Muscle of arm (tissue), 12 donors: Measurements from ENCODE around the gene VKORC1. TPM values are rescaled to one million over a fixed set of nuclear protein-coding genes. Genes with fewer than 3 reads are reported as not detected.
A peak's percentile ranks its signal among the peaks of the same experiment; 100 is the strongest.
"Not testable (repeated sequence)": the region's sequence is repeated elsewhere in the genome, so short reads cannot be mapped to it uniquely, and the experiment has no call there.

Experiments
- DNase-seq: peaks from one replicate; pipeline ENCODE4 v3.0.0-alpha.2; 2013
- polyA plus RNA-seq, 12 donors: library from polyadenylated mRNA; unstranded; fragments of 120-200 nt; gene quantifications; one replicate each; pipeline ENCODE4 v1.2.1, GENCODE V29; 2013; ENCODE audit not compliant: insufficient read length in 12 of 12

The VKORC1 gene
- polyA plus RNA-seq, 12 donors: 50.0 to 71.5 (median 58.6) TPM; not detected in 1

DNA sequence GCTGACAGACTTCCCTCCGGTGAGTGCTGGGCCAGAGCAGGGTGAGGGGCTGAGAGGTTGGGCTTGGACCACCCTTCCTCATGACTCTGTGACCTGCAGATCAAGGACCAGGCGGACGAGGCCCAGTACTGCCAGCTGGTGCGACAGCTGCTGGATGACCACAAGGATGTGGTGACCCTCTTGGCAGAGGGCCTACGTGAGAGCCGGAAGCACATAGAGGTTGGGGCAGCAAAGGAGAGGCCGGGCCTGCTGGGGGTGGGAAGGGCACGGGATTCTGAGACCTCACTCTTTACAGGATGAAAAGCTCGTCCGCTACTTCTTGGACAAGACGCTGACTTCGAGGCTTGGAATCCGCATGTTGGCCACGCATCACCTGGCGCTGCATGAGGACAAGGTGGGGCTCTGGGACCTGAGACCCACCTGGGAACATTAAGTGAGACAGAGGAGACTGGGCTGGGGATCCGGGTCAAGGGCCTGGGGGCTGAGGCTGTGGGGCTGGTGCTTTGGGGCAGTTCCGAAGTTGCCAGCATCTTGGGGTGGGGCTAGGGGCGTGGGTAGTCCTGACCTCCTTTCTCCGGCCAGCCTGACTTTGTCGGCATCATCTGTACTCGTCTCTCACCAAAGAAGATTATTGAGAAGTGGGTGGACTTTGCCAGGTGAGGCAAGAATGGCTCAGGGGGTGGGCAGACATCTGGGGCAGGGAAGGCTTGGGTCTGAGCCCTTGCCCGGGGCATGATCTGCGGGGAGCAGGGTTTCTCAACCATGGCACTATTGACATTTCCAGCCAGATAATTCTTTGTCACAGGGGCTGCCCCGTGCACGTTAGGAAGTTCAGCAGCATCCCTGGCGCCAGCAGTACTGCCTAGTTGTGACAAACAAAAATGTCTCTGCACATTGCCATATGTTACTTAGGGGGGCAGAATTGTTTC, 15.8 kb upstream of the VKORC1 start:
- DNase-seq: no peak

DNA sequence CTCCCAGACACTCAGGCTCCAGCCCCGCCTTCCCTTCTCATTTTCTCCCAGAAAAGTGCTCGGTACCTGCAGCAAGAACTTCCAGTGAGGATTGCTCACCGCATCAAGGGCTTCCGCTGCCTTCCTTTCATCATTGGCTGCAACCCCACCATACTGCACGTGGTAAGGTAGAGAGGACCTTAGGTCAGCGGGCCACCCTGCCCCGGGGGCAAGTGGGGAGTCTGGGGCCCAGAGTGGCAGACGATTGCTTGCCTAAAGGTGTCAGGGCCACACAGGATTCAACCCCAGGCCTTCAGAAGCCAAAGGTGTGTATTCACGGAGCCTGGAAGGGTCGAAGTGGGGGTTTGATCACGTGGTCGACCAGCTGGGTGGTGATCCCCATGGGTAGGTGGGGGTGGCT, 15.0 kb upstream of the VKORC1 start:
- DNase-seq: no peak

DNA sequence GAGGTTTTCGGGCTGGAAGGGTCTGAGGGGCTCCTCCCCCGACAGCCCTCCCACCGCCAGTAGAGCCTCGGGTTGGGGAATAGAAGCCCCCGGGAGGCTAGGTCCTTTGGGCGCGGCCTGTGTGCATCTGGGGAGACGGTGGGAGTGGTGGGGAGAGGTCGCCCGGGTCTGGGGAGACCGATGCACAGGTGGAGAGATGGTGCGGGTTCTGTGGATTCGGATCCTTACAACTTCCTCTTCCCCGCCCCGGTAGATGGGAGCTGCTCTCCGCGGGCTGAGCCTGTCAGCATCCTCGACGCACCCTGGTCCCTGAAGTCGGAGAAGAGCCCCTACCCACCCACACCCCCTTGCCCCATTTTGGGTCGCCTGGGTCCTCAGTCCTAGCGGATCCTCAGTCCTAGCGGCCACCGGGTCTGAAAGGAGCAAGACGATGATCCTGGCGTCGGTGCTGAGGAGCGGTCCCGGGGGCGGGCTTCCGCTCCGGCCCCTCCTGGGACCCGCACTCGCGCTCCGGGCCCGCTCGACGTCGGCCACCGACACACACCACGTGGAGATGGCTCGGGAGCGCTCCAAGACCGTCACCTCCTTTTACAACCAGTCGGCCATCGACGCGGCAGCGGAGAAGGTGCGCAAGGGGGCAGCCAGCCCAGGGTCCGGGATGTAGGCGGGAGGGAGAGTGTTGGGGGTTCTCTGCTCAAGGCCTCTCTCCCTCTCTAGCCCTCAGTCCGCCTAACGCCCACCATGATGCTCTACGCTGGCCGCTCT, 14.4 kb upstream of the VKORC1 start:
- no peak for DNase-seq

- peak; percentile 74 for DNase-seq
These were observed 13.6 kb upstream of the VKORC1 start, which contains the start of gene BCKDK for GRCh38 chr16:31108035-31108793. Gene BCKDK (plus strand): TSS chr16:31108386. CDS start chr16:31109224, 838 bp downstream.

DNA sequence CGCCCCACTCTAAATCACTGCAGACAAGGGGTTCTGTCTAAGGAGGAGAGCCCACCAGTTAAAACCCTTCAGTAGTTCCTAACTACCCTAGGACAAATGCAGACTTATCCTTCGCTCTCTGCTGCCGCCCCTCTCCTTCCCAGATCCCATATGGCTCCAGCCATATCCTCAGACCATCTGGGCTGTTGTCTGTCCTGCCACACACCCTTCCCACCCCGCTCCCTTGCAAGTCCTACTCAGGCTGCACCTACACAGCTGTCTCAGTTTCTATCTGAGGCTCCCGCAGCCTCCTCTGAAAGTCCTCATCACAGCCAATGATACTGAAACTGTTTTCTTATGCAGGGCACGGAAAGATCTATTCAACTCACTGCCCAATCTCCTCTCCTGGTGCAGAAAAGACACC, 12.9 kb upstream of the VKORC1 start:
- no peak for DNase-seq

- DNase-seq: no peak
These were observed 12.2 kb upstream of the VKORC1 start for GRCh38 chr16:31106509-31107464.

- no peak for DNase-seq
These were observed 11.1 kb upstream of the VKORC1 start for GRCh38 chr16:31105677-31106213.

DNA sequence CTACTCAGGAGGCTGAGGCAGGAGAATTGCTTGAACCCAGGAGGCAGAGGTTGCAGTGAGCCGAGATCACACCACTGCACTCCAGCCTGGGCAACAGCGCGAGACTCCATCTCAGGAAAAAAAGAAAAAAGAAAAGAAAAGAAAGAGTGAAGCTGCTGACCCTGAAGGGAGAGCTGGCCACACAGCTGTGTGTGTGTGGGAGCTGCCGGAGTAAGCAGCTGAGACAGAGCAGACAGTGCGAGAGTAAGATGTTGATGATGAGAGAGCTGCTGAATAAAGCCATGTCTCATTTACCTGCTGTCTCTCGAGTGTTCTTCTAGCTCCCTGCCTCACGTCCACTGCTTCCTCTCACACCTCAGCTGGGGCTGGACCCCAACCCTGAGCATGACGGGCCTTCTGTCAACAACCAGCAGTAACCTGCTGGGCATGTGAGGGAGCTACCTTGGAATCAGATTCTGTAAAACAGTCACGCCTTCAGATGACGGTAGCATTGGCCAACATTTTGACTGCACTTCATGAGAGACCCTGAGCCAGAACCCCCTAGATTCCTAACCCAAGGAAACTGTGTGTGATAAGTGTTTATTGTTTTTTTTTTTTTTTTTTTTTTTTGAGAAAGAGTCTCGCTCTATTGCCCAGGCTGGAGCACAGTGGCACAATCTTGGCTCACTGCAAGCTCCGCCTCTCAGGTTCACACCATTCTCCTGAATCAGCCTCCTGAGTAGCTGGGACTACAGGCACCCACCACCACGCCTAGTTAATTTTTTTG, 6.5 kb upstream of the VKORC1 start:
- DNase-seq: not testable (repeated sequence)

- no peak for DNase-seq
These were observed 5.5 kb upstream of the VKORC1 start for GRCh38 chr16:31099860-31100638.

GRCh38 chr16:31094088-31094423, 541 bp downstream of the VKORC1 start:
- no peak for DNase-seq

GRCh38 chr16:31093132-31093703, 1.4 kb downstream of the VKORC1 start:
- DNase-seq: no peak

GRCh38 chr16:31092330-31092729, 2.3 kb downstream of the VKORC1 start:
- DNase-seq: no peak

DNA sequence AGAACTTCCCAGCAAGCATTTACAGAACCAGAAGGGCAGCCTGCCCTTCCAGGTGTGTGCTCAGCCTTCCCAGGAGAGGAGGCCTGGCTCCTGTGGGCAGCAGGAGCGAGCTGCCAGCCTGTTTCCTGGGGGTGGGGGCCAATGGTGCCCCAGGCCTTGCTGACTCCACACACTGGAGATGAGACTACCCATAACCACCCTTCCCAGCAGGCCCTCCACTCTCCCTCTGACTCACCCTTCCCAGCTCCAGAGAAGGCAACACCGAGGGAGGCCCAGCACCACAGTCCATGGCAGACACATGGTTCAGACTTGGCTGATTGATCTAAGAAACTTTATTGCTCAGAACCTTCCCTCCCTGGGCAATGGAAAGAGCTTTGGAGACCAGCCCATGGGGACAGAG, 4.1 kb downstream of the VKORC1 start:
- no peak for DNase-seq

DNA sequence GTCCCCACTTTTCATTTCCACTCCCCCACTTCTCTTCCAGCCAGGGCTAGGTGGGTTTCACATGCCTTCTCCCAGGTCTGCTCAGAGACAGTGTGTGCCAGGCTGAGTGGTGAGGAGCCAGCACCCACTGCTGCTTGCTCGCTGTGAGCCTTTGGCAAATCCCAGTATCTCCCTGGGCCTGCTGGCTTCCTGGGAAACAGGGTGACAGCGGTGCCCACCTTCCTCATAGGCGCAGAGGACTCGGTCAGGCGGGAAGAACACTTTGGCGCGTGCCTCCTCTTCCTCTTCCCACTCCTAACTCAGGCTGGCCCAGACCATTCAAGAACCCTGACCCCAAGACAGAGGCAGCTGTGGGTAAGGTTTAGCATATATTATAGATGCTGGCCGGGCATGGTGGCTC, 5.4 kb downstream of the VKORC1 start:
- DNase-seq: no peak

GRCh38 chr16:31088459-31089183, 6.0 kb downstream of the VKORC1 start, which contains the start of gene PRSS53:
Gene PRSS53 (minus strand): TSS chr16:31088943. CDS start chr16:31088809, 134 bp downstream.
- DNase-seq: no peak

DNA sequence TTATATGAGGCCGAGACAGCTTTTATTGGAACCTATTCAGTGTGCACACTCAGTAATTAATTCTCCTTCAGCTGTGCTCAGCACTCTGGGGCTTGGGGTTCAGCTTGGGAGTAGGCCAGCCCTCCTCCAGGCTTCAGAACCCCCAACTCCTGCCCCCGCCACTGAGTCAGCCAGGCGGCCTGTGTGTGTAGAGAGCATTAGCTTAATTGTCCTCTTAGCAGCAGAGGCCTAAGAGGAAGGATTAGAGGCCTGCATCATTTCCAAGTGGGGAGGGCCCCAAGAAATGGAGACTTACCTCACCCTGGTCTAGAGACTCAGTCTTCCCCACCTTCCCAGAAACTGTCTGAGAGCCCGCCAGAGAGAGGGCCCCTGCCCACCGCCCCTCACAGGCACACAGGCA, 6.6 kb downstream of the VKORC1 start:
- no peak for DNase-seq

DNA sequence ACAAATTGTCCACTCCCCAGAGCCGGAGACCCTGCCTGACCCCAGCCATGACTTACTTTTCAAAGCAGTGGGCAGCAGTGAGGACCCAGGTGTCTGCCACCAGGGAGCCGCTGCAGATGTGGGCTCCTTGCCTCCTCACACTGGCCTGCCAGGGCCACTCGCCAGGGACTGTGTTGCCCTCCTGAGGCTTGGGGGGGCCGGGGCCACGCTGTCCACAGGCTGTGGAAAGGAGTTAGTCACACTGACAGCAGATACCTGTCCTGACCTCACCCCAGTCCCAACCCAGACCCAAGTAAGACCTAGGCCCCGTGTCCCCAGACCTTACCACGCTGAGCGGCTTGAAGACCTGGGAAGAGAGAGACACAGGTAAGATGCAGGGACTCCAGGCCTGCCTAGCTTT, 7.1 kb downstream of the VKORC1 start:
- DNase-seq: no peak

DNA sequence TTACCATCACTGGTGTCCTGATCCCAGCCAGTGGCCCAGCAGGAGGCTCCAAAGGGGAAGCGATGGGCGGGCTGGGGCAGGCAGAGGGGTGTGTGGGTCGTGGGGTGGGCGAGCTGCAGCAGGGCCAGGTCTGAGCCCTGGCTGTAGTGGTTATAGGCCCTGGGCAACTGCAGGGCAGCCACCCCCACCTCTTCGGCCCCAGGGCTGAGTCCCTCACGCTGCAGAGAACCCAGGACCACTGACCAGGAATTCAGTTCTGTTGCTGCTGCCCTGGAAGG, 8.0 kb downstream of the VKORC1 start:
- DNase-seq: no peak
